Liver (tissue), 9 donors: ENCODE data around the gene PER1. TPM values are rescaled to one million over a fixed set of nuclear protein-coding genes. Genes with fewer than 3 reads are reported as not detected.

Source experiments
- DNase-seq: peaks from one replicate; pipeline ENCODE4 v3.0.0-alpha.2; 2017; ENCODE audit warnings: low spot score
- H3K27ac ChIP-seq, 2 donors: one replicate each; pipeline ENCODE4 v1.7.0; 2013; ENCODE audit warnings: inconsistent platforms in 2 of 2, low read length in 2 of 2, control low read depth in 1 of 2, low read depth in 1 of 2, mild to moderate bottlenecking in 1 of 2
- H3K27me3 ChIP-seq, 4 donors: one replicate each; pipeline versions ENCODE4 v1.6.1 to v1.7.0; 2013; ENCODE audit warnings: low read length in 3 of 4, inconsistent platforms in 1 of 4, mild to moderate bottlenecking in 1 of 4, moderate library complexity in 1 of 4; ENCODE audit not compliant: control insufficient read depth in 4 of 4, insufficient read depth in 4 of 4
- H3K36me3 ChIP-seq, 4 donors: one replicate each; pipeline versions ENCODE4 v1.6.1 to v1.7.0; 2013; ENCODE audit warnings: low read length in 3 of 4, mild to moderate bottlenecking in 3 of 4, low read depth in 1 of 4, moderate library complexity in 1 of 4; ENCODE audit not compliant: control insufficient read depth in 4 of 4, insufficient read depth in 3 of 4
- H3K4me1 ChIP-seq, 4 donors: one replicate each; pipeline versions ENCODE4 v1.6.1 to v1.7.0; 2013; ENCODE audit warnings: low read length in 3 of 4, mild to moderate bottlenecking in 3 of 4, moderate library complexity in 1 of 4; ENCODE audit not compliant: control insufficient read depth in 4 of 4, insufficient read depth in 4 of 4
- H3K4me3 ChIP-seq, 3 donors: one replicate each; pipeline versions ENCODE4 v1.6.1 to v1.7.0; 2013; ENCODE audit warnings: low read length in 3 of 3, control low read depth in 1 of 3, low read depth in 1 of 3, mild to moderate bottlenecking in 1 of 3
- H3K9ac ChIP-seq, 2 donors: one replicate each; pipeline ENCODE4 v1.7.0; 2013; ENCODE audit warnings: low read length in 2 of 2, mild to moderate bottlenecking in 2 of 2, moderate library complexity in 2 of 2, control low read depth in 1 of 2, low read depth in 1 of 2
- H3K9me3 ChIP-seq, 4 donors: one replicate each; pipeline versions ENCODE4 v1.6.1 to v1.7.0; 2013; ENCODE audit warnings: low read length in 3 of 4; ENCODE audit not compliant: control insufficient read depth in 4 of 4
- ATF3 ChIP-seq: IDR thresholded peaks from 2 replicates; pipeline ENCODE4 v1.6.1; 2016; ENCODE audit warnings: antibody characterized with exemption
- EGR1 ChIP-seq, 2 donors: IDR thresholded peaks; 2 replicates each; pipeline ENCODE4 v1.6.1; 2016 to 2018; ENCODE audit warnings: antibody characterized with exemption in 2 of 2, low read depth in 2 of 2
- FOXA1 ChIP-seq: IDR thresholded peaks from 2 replicates; pipeline ENCODE4 v1.6.1; 2016; ENCODE audit warnings: antibody characterized with exemption
- FOXA2 ChIP-seq: IDR thresholded peaks from 2 replicates; pipeline ENCODE4 v1.6.1; 2016; ENCODE audit warnings: antibody characterized with exemption
- GABPA ChIP-seq, 2 donors: IDR thresholded peaks in 1 of 2; conservative IDR thresholded peaks in 1 of 2; 2 replicates each; pipeline ENCODE4 v1.6.1; 2016; ENCODE audit warnings: antibody characterized with exemption in 2 of 2, mild to moderate bottlenecking in 1 of 2, moderate library complexity in 1 of 2
- HNF4A ChIP-seq, 2 donors: conservative IDR thresholded peaks; 2 replicates each; pipeline ENCODE4 v1.6.1; 2016; ENCODE audit warnings: antibody characterized with exemption in 2 of 2, mild to moderate bottlenecking in 2 of 2
- HNF4G ChIP-seq: IDR thresholded peaks from 2 replicates; pipeline ENCODE4 v1.6.1; 2016; ENCODE audit warnings: antibody characterized with exemption
- JUND ChIP-seq, 2 donors: IDR thresholded peaks; 2 replicates each; pipeline ENCODE4 v1.6.1; 2016; ENCODE audit warnings: antibody characterized with exemption in 2 of 2
- NR2F2 ChIP-seq: IDR thresholded peaks from 2 replicates; pipeline ENCODE4 v1.6.1; 2016; ENCODE audit warnings: antibody characterized with exemption
- RAD21 ChIP-seq, 2 donors: IDR thresholded peaks; 2 replicates each; pipeline ENCODE4 v1.6.1; 2016; ENCODE audit warnings: antibody characterized with exemption in 2 of 2, mild to moderate bottlenecking in 2 of 2
- RXRA ChIP-seq, 2 donors: IDR thresholded peaks; 2 replicates each; pipeline ENCODE4 v1.6.1; 2017 to 2018; ENCODE audit warnings: antibody characterized with exemption in 2 of 2, mild to moderate bottlenecking in 1 of 2
- SP1 ChIP-seq: IDR thresholded peaks from 2 replicates; pipeline ENCODE4 v1.6.1; 2018; ENCODE audit warnings: antibody characterized with exemption, mild to moderate bottlenecking
- TAF1 ChIP-seq: conservative IDR thresholded peaks from 2 replicates; pipeline ENCODE4 v1.6.1; 2016; ENCODE audit warnings: antibody characterized with exemption, mild to moderate bottlenecking
- YY1 ChIP-seq: IDR thresholded peaks from 2 replicates; pipeline ENCODE4 v1.6.1; 2016; ENCODE audit warnings: antibody characterized with exemption, mild to moderate bottlenecking
- WGBS: extraction: QIAGEN DNeasy Blood & Tissue Kit; methylation state at CpG from one replicate; pipeline ENCODE4 v1.1.7; 2013; 5-methylcytosine and 5-hydroxymethylcytosine counted together
- polyA plus RNA-seq, 2 donors: library from polyadenylated mRNA; stranded (reverse) in 1 of 2; unstranded in 1 of 2; fragments of 200-250 nt in 1 of 2; fragments of >200 nt in 1 of 2; fragmentation: Nextera tagmentation in 1 of 2; extraction: Ambion mirVana in 1 of 2; gene quantifications; one replicate each; pipeline versions ENCODE4 v1.2.1 to v1.2.3, GENCODE V29; 2013 to 2015
- total RNA-seq, 2 donors: library from RNA; depleted of rRNA; stranded (reverse); fragments of >200 nt; gene quantifications; one replicate each; pipeline ENCODE4 v1.2.3, GENCODE V29; 2014
- TF ChIP-seq, protein P1 (sequence below): IDR thresholded peaks from 2 replicates; pipeline ENCODE4 v1.6.1; 2016; ENCODE audit warnings: antibody characterized with exemption
- TF ChIP-seq, protein P2 (sequence below): IDR thresholded peaks from 2 replicates; pipeline ENCODE4 v1.6.1; 2016; ENCODE audit warnings: antibody characterized with exemption, mild to moderate bottlenecking
- TF ChIP-seq, protein P3 (sequence below): IDR thresholded peaks from 2 replicates; pipeline ENCODE4 v1.6.1; 2016; ENCODE audit warnings: antibody characterized with exemption
- TF ChIP-seq, protein P4 (sequence below): fragments of 150-350 bp; IDR thresholded peaks from 2 replicates; pipeline ENCODE4 v1.5.1; 2017; ENCODE audit warnings: improper control_type of control experiment, low read depth, low read length; ENCODE audit not compliant: missing input control
- donor health status: healthy.
- donor health status: healthy.
- donor health status: healthy.
- donor health status: healthy.
- donor health status: healthy.

PER1 gene
- total and polyA plus RNA-seq, 4 donors = 10.1 to 71.6 (median 29.7) TPM

- Histone ChIP-seq H3K27ac (peak overlapping the region; percentile 97 to 99), H3K4me1 (peaks cover 15 to 50% (median 30%) of the 10 kb centered on the region in 4 donors), H3K9me3 (no peaks in the 10 kb centered on the region), H3K27me3 (no peaks in the 10 kb centered on the region), H3K9ac (peak overlapping the region in 1 of 2 donors; percentile 99), H3K36me3 (peaks cover 13 to 25% (median 20%) of the 10 kb centered on the region in 4 donors), H3K4me3 (no peak overlapping the region)
- no peak for DNase-seq
- TF ChIP-seq NR2F2 = no peak
- TF ChIP-seq ATF3 = no peak
- no peak for TF ChIP-seq FOXA2
- no peak for TF ChIP-seq GABPA (IDR thresholded peaks at IDR 0.05 in 1 of 2, conservative IDR thresholded peaks at IDR 0.05 in 1 of 2)
- TF ChIP-seq JUND (IDR thresholded peaks at IDR 0.05) = no peak
- TF ChIP-seq SP1 = no peak
- no peak for TF ChIP-seq HNF4A (conservative IDR thresholded peaks at IDR 0.05)
- TF ChIP-seq, protein P1, sequence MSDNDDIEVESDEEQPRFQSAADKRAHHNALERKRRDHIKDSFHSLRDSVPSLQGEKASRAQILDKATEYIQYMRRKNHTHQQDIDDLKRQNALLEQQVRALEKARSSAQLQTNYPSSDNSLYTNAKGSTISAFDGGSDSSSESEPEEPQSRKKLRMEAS = no peak
- TF ChIP-seq FOXA1 = no peak
- no peak for TF ChIP-seq TAF1
- TF ChIP-seq HNF4G = no peak
- TF ChIP-seq, protein P2, sequence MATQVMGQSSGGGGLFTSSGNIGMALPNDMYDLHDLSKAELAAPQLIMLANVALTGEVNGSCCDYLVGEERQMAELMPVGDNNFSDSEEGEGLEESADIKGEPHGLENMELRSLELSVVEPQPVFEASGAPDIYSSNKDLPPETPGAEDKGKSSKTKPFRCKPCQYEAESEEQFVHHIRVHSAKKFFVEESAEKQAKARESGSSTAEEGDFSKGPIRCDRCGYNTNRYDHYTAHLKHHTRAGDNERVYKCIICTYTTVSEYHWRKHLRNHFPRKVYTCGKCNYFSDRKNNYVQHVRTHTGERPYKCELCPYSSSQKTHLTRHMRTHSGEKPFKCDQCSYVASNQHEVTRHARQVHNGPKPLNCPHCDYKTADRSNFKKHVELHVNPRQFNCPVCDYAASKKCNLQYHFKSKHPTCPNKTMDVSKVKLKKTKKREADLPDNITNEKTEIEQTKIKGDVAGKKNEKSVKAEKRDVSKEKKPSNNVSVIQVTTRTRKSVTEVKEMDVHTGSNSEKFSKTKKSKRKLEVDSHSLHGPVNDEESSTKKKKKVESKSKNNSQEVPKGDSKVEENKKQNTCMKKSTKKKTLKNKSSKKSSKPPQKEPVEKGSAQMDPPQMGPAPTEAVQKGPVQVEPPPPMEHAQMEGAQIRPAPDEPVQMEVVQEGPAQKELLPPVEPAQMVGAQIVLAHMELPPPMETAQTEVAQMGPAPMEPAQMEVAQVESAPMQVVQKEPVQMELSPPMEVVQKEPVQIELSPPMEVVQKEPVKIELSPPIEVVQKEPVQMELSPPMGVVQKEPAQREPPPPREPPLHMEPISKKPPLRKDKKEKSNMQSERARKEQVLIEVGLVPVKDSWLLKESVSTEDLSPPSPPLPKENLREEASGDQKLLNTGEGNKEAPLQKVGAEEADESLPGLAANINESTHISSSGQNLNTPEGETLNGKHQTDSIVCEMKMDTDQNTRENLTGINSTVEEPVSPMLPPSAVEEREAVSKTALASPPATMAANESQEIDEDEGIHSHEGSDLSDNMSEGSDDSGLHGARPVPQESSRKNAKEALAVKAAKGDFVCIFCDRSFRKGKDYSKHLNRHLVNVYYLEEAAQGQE = no peak
- TF ChIP-seq, protein P3, sequence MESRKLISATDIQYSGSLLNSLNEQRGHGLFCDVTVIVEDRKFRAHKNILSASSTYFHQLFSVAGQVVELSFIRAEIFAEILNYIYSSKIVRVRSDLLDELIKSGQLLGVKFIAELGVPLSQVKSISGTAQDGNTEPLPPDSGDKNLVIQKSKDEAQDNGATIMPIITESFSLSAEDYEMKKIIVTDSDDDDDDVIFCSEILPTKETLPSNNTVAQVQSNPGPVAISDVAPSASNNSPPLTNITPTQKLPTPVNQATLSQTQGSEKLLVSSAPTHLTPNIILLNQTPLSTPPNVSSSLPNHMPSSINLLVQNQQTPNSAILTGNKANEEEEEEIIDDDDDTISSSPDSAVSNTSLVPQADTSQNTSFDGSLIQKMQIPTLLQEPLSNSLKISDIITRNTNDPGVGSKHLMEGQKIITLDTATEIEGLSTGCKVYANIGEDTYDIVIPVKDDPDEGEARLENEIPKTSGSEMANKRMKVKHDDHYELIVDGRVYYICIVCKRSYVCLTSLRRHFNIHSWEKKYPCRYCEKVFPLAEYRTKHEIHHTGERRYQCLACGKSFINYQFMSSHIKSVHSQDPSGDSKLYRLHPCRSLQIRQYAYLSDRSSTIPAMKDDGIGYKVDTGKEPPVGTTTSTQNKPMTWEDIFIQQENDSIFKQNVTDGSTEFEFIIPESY = no peak
- TF ChIP-seq RAD21 (IDR thresholded peaks at IDR 0.05) = no peak
- TF ChIP-seq, protein P4, sequence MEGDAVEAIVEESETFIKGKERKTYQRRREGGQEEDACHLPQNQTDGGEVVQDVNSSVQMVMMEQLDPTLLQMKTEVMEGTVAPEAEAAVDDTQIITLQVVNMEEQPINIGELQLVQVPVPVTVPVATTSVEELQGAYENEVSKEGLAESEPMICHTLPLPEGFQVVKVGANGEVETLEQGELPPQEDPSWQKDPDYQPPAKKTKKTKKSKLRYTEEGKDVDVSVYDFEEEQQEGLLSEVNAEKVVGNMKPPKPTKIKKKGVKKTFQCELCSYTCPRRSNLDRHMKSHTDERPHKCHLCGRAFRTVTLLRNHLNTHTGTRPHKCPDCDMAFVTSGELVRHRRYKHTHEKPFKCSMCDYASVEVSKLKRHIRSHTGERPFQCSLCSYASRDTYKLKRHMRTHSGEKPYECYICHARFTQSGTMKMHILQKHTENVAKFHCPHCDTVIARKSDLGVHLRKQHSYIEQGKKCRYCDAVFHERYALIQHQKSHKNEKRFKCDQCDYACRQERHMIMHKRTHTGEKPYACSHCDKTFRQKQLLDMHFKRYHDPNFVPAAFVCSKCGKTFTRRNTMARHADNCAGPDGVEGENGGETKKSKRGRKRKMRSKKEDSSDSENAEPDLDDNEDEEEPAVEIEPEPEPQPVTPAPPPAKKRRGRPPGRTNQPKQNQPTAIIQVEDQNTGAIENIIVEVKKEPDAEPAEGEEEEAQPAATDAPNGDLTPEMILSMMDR = no peak
- TF ChIP-seq RXRA (IDR thresholded peaks at IDR 0.05) = no peak
- no peak for TF ChIP-seq EGR1 (IDR thresholded peaks at IDR 0.05; ENCODE audit: low read depth in 2 of 2)
- no peak for TF ChIP-seq YY1
- 65% methylated on average over 7 of the region's 7 CpGs for WGBS
Measured at GRCh38 chr17:8153031-8153451, 837 bp upstream of the PER1 start.
